GM18867 (cell line): ENCODE data around the gene S100A12.

Experiments used
- ATAC-seq: cut with Tn5 transposase; IDR thresholded peaks from one replicate; pipeline ENCODE4 v1.9.1; 2021; ENCODE audit warnings: mild to moderate bottlenecking, moderate library complexity; ENCODE audit not compliant: unreplicated experiment

S100A12 gene

DNA sequence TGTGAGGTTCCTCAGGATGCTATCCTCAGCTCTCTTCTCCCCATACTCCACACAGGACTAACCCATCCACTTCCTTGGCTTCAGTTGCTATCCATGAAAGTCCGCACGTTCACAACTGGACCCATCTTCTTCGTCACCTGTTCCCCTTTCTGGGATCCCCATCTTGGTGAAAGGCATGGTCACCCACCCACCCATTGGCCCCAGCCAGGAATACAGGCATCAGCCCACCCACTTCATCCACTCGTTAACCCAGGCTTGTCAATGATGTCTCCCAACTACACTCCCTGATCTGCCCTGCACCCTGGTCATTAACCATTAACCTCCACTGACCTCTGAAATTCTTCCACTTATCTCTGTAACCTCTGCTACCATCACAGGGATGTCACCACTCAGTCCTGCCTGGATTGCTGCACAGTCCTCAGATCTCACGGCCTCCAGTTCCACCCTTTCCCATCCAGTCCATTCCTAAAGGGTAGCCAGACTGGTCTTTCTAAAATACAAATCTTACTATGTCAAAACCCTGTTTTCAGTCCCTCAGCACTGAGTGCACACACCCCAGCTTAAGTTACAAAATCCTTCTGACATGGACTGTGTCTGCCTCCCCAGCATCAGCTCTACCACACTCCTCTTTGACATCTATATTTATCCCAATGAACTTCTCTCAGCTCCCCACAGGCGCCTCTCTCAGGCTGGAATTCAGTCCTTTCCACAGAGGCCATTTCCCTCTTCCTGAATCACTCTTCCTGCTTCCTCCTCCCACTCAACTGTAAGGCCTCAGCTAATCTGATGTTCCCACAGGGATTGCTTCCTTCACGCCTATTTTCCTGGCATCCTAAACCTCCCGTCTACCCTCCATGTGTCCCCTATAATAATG is 37.2 kb downstream of the S100A12 start:
- ATAC-seq = no peak

DNA sequence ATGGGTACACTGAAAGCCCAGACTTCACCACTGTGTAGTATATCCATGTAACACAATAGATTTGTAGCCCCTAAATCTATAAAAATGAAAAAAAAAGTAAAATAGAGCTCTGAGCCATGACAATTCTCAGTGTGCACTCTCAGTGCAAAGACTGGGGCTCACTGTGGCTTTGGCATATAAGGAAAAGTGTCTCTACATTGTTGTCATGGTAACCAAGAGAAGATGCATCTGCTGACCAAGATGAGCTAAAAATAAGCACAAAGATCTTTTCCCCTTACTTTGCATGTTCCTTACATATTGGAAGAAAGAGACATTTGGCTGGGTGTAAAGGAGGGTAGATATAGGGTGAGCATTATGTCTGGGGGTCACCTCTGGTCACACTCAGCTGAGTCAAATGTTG is 38.8 kb downstream of the S100A12 start:
- no peak for ATAC-seq

DNA sequence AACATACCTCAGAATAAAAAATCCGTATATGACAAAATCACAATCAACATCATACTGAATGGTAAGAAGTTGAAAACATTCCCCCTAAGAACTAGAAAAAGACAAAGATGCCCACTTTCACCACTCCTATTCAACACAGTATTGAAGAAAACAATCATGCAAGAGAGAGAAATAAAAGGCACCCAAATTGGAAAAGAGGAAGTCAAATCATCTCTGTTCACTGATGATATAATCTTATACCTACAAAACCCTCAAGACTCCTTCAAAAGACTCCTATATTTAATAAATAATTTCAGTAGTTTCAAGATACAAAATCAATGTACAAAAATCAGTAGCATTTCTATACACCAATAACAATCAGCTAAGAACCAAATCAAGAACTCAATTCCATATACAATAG is 41.5 kb downstream of the S100A12 start:
- ATAC-seq = no peak

- ATAC-seq = no peak
Measured at GRCh38 chr1:153324912-153325311, 50.5 kb downstream of the S100A12 start.
